Measurements from ENCODE around the gene DHRS12. TPM values are rescaled to one million over a fixed set of nuclear protein-coding genes. Genes with fewer than 3 reads are reported as not detected.

Gene DHRS12, protein sequence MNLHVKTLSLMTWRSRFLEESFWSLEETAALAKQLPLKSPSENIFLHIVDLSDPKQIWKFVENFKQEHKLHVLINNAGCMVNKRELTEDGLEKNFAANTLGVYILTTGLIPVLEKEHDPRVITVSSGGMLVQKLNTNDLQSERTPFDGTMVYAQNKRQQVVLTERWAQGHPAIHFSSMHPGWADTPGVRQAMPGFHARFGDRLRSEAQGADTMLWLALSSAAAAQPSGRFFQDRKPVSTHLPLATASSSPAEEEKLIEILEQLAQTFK
- total RNA-seq: 4.0 and 10.2 TPM in 2 replicates

DNA sequence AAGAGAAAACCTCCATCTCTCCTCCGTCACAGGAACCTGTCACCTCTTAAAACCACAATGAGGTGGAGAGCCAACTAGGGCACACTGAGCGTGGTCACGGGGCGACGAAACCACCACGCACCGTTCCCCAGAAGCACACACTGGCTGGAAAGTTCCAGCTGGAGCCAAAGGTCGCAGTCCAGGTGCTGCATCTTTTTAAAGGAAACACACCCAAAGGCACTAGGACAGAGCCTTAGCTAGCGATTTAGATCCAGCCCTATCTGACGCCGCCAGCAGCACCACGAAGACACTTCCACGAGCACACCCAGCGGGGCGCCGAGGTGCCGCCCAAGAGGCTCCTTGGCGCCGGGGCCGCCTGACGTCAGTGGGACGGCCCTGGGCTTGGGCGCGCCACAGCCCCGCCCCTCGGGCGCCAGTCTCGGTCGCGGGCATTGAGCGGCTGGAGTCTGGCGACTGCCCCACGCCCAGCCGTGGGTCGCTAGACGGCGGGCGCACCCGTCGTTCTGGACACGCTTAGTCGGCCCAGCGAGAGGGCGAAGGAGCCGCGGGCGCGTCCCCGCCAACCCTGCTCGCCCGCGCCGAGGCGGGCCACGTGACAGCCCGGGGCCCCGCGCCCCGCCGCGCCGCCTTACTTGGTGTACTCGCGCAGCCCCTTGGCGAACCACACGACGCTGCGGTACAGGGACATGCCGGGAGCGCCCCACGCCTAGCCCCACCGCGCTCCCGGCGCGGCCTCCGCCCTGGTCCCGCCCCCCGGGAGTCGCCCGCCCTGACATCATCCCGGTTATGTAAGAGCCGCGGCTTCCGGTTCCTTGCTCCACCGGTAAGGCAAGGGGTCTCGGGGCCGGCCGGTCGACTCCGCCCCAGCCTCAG lies at the start of gene DHRS12:
Gene DHRS12, minus strand, starts transcription at position 742 of the 873 bp plus-strand sequence. CDS start 4,504 bp downstream, outside the sequence.

DNA sequence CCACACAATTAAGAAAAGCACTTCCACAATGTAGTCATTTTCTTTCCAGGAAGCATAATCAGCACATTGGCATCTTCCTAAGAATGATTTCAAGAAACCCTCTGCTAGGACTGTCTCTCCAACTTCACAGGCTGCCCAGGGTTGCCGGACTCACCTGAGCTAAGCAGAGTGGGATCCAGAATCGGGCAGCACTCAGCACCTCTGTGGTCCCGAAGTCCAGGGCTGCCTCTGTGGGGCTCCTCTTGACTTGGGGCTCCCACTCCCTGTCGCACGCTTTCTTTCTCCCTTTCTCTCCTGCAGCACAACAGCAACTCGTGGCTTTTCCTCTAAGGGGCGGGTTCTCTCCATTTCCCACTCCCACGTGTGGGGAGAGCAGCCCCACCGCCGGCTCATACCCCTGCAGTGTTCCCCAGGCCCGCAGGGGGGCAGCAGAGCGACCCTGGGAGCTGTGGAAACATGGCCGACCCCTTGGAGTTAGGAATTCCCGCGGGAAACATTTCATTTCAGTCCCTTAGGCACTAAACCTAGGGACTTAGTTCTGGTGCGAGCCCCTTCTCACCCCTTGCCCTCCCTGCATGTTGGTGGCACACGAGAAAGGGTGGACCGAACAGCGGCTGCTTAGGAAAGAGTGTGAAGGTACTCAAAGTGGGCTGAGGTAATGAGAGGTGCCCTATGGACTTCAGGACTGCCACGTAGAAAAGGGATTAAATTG lies 41.1 kb upstream of the DHRS12 start, which contains the start of gene TMEM272:
Gene TMEM272, minus strand, starts transcription at position 316 of the 712 bp plus-strand sequence. CDS start 6,647 bp downstream, outside the sequence.

Other genes starting within 250 kb of the DHRS12 start
- gene WDFY2, start 219.7 kb downstream of the DHRS12 start, total RNA-seq: 5.0 and 5.1 TPM in 2 replicates
- gene TMEM272, start 41.0 kb upstream of the DHRS12 start, total RNA-seq: 0.39 TPM in 1 of 2 replicates, not detected in the other
- not detected in 2 replicates for gene CCDC70, start 57.8 kb upstream of the DHRS12 start, total RNA-seq
- gene ATP7B, start 207.3 kb upstream of the DHRS12 start, total RNA-seq: 18.2 and 26.3 TPM in 2 replicates
- gene ALG11, start 208.2 kb upstream of the DHRS12 start, total RNA-seq: 20.4 and 27.4 TPM in 2 replicates
- 11.0 and 11.3 TPM in 2 replicates for gene UTP14C, start 220.5 kb upstream of the DHRS12 start, total RNA-seq